ENCODE results near the gene DHX16. TPM values are rescaled to one million over a fixed set of nuclear protein-coding genes. Genes with fewer than 3 reads are reported as not detected.

Gene DHX16
- total and polyA plus RNA-seq, 2 experiments from 2014 or later = 16.0 to 31.3 TPM

DNA sequence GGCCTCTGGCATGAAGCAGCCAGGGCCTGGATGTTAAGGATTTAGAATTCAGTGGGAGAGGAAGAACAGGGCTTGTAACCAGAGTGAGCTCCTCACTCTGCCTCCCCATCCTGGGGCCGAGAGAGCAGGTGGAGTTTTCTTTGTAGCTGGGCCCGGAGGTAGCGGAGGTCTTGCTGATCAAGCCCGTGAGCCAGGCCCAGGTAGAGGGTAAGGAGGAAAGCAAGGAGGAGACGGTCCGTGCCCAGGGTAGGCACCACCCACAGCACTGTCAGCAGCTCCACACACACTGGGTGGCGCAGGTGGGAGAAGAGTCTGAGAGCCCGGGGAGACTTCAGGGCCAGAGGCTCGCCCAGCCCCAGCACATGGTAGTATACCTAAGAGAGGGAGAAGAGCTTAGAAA, 15.8 kb upstream of the DHX16 start (continued):
- TF ChIP-seq, protein P1, sequence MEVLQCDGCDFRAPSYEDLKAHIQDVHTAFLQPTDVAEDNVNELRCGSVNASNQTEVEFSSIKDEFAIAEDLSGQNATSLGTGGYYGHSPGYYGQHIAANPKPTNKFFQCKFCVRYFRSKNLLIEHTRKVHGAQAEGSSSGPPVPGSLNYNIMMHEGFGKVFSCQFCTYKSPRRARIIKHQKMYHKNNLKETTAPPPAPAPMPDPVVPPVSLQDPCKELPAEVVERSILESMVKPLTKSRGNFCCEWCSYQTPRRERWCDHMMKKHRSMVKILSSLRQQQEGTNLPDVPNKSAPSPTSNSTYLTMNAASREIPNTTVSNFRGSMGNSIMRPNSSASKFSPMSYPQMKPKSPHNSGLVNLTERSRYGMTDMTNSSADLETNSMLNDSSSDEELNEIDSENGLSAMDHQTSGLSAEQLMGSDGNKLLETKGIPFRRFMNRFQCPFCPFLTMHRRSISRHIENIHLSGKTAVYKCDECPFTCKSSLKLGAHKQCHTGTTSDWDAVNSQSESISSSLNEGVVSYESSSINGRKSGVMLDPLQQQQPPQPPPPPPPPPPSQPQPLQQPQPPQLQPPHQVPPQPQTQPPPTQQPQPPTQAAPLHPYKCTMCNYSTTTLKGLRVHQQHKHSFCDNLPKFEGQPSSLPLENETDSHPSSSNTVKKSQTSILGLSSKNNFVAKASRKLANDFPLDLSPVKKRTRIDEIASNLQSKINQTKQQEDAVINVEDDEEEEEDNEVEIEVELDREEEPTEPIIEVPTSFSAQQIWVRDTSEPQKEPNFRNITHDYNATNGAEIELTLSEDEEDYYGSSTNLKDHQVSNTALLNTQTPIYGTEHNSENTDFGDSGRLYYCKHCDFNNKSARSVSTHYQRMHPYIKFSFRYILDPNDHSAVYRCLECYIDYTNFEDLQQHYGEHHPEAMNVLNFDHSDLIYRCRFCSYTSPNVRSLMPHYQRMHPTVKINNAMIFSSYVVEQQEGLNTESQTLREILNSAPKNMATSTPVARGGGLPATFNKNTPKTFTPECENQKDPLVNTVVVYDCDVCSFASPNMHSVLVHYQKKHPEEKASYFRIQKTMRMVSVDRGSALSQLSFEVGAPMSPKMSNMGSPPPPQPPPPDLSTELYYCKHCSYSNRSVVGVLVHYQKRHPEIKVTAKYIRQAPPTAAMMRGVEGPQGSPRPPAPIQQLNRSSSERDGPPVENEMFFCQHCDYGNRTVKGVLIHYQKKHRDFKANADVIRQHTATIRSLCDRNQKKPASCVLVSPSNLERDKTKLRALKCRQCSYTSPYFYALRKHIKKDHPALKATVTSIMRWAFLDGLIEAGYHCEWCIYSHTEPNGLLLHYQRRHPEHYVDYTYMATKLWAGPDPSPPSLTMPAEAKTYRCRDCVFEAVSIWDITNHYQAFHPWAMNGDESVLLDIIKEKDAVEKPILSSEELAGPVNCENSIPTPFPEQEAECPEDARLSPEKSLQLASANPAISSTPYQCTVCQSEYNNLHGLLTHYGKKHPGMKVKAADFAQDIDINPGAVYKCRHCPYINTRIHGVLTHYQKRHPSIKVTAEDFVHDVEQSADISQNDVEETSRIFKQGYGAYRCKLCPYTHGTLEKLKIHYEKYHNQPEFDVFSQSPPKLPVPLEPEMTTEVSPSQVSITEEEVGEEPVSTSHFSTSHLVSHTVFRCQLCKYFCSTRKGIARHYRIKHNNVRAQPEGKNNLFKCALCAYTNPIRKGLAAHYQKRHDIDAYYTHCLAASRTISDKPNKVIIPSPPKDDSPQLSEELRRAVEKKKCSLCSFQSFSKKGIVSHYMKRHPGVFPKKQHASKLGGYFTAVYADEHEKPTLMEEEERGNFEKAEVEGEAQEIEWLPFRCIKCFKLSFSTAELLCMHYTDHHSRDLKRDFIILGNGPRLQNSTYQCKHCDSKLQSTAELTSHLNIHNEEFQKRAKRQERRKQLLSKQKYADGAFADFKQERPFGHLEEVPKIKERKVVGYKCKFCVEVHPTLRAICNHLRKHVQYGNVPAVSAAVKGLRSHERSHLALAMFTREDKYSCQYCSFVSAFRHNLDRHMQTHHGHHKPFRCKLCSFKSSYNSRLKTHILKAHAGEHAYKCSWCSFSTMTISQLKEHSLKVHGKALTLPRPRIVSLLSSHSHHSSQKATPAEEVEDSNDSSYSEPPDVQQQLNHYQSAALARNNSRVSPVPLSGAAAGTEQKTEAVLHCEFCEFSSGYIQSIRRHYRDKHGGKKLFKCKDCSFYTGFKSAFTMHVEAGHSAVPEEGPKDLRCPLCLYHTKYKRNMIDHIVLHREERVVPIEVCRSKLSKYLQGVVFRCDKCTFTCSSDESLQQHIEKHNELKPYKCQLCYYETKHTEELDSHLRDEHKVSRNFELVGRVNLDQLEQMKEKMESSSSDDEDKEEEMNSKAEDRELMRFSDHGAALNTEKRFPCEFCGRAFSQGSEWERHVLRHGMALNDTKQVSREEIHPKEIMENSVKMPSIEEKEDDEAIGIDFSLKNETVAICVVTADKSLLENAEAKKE (CRISPR knock-in tag; IDR thresholded peaks at IDR 0.05) = no peak
- TF ChIP-seq EZH2 (IDR thresholded peaks at IDR 0.05; ENCODE audit: low read depth, unreplicated experiment) = no peak

DNA sequence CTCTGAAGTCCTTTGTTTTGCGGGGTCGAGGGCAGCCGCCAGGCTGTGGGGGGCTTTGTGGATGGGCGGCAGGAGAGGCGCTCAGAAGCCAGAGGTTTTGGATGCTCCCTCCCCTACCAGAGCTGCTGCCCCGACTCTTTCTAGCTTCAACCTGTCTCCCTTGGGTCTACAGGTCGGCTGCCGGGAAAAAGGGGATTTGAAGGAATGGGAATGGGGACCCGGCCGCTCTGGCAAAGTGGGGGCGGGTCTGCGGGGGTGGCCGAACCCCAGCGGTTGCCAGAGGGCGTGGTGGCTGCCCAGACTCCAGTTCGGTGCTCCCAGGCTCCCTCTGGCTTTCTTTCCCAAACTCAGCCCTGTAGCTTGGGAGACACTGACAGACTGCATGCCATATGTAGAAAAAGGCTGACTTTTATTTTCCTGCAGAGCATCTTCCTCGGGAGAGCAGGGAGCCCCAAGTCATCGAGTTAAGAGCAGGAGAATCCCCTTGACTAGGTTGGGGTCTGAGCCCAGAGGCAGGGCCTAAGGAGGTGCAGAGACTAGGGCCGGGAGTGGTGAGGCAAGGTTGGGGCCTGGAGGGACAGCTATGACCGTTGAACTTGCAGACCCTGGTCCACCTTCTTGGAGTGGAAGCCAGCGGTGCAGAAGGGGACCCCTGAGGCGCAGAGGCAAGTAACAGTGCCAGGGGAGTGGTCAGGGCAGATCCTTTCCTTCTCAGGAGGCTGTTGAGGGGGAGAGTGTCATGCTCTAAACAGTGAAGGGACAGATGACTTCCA, 15.0 kb upstream of the DHX16 start:
- Histone ChIP-seq H3K36me3 (ENCODE audit: insufficient read depth) (no peaks in the 10 kb centered on the region), H2AFZ (peak overlapping the region; percentile 93), H3K4me2 (peak overlapping the region; percentile 98), H3K79me2 (replicated peaks; ENCODE audit: insufficient read depth) (peaks cover 14% of the 10 kb centered on the region), H3K4me3 (peak overlapping the region; percentile 99), H4K20me1 (replicated peaks; ENCODE audit: insufficient read depth) (no peaks in the 10 kb centered on the region), H3K4me1 (ENCODE audit: insufficient read depth) (peaks cover 45% of the 10 kb centered on the region), H3K27ac (ENCODE audit: low read depth) (peak overlapping the region; percentile 59), H3K9me2 (ENCODE audit: insufficient read depth) (no peaks in the 10 kb centered on the region), H3K27me3 (ENCODE audit: insufficient read depth) (0 out of 2 replicates have a peak, but pooled peaks cover 5% of the 10 kb centered on the region), H3F3A (replicated peaks; ENCODE audit: low read depth) (peaks cover 14% of the 10 kb centered on the region)
- H3K27ac Mint-ChIP-seq = peak overlapping the region; percentile 84; the same call in 1 of the 2 replicates
- H3K36me3 Mint-ChIP-seq (ENCODE audit: low read depth) = peaks cover 18% of the 10 kb centered on the region
- peak overlapping the region; percentile 81 for H3K4me3 Mint-ChIP-seq
- ATAC-seq (peak; percentile 8), DNase-seq (ENCODE audit: low spot score) (peak; percentile 67)
- H3K27me3 Mint-ChIP-seq (ENCODE audit: insufficient read depth, low read depth, poor library complexity) = peaks cover 38% of the 10 kb centered on the region
- TF ChIP-seq POLR2AphosphoS5 (IDR thresholded peaks at IDR 0.05; ENCODE audit: low read depth) (0 out of 2 replicates have a peak, but pooled peaks have one; percentile 36), ZNF331 (CRISPR knock-in tag; IDR thresholded peaks at IDR 0.05; ENCODE audit: low read depth) (no peak), ZNF114 (CRISPR knock-in tag; IDR thresholded peaks at IDR 0.05) (no peak)
- TF ChIP-seq, protein P2, sequence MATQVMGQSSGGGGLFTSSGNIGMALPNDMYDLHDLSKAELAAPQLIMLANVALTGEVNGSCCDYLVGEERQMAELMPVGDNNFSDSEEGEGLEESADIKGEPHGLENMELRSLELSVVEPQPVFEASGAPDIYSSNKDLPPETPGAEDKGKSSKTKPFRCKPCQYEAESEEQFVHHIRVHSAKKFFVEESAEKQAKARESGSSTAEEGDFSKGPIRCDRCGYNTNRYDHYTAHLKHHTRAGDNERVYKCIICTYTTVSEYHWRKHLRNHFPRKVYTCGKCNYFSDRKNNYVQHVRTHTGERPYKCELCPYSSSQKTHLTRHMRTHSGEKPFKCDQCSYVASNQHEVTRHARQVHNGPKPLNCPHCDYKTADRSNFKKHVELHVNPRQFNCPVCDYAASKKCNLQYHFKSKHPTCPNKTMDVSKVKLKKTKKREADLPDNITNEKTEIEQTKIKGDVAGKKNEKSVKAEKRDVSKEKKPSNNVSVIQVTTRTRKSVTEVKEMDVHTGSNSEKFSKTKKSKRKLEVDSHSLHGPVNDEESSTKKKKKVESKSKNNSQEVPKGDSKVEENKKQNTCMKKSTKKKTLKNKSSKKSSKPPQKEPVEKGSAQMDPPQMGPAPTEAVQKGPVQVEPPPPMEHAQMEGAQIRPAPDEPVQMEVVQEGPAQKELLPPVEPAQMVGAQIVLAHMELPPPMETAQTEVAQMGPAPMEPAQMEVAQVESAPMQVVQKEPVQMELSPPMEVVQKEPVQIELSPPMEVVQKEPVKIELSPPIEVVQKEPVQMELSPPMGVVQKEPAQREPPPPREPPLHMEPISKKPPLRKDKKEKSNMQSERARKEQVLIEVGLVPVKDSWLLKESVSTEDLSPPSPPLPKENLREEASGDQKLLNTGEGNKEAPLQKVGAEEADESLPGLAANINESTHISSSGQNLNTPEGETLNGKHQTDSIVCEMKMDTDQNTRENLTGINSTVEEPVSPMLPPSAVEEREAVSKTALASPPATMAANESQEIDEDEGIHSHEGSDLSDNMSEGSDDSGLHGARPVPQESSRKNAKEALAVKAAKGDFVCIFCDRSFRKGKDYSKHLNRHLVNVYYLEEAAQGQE (IDR thresholded peaks at IDR 0.05; ENCODE audit: unreplicated experiment) = no peak
- TF ChIP-seq, protein P3, sequence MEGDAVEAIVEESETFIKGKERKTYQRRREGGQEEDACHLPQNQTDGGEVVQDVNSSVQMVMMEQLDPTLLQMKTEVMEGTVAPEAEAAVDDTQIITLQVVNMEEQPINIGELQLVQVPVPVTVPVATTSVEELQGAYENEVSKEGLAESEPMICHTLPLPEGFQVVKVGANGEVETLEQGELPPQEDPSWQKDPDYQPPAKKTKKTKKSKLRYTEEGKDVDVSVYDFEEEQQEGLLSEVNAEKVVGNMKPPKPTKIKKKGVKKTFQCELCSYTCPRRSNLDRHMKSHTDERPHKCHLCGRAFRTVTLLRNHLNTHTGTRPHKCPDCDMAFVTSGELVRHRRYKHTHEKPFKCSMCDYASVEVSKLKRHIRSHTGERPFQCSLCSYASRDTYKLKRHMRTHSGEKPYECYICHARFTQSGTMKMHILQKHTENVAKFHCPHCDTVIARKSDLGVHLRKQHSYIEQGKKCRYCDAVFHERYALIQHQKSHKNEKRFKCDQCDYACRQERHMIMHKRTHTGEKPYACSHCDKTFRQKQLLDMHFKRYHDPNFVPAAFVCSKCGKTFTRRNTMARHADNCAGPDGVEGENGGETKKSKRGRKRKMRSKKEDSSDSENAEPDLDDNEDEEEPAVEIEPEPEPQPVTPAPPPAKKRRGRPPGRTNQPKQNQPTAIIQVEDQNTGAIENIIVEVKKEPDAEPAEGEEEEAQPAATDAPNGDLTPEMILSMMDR (conservative IDR thresholded peaks at IDR 0.05; ENCODE audit: low read depth in 2 of 2) = peak in 1 of 2 experiments; percentile 39; a peak in 2 of 4 replicates
- no peaks in the 10 kb centered on the region; the same call in 2 of the 3 replicates for H3K9me3 Mint-ChIP-seq
- H3K4me1 Mint-ChIP-seq = peaks cover 66% of the 10 kb centered on the region

Measured in GM23338 (cell line).